Neuronal stem cell (in vitro differentiated cells): ENCODE results near the gene RUNX2.

Experiments
- DNase-seq: peaks from one replicate; pipeline ENCODE4 v3.0.0-alpha.2; 2013; ENCODE audit warnings: low spot score
- H2AFZ ChIP-seq: one replicate; pipeline ENCODE4 v1.6.1; 2013; ENCODE audit warnings: mild to moderate bottlenecking, low read length, inconsistent platforms
- H2AK5ac ChIP-seq: 2 replicates; pipeline ENCODE4 v1.6.1; 2013; ENCODE audit warnings: low read depth, mild to moderate bottlenecking, inconsistent platforms, low read length, moderate library complexity, mixed read lengths
- H2BK120ac ChIP-seq: 2 replicates; pipeline ENCODE4 v1.6.1; 2013; ENCODE audit warnings: low read depth, mild to moderate bottlenecking, inconsistent platforms, low read length, moderate library complexity, mixed read lengths
- H2BK12ac ChIP-seq: one replicate; pipeline ENCODE4 v1.6.1; 2013; ENCODE audit warnings: low read length, inconsistent platforms
- H2BK15ac ChIP-seq: 2 replicates; pipeline ENCODE4 v1.6.1; 2013; ENCODE audit warnings: mild to moderate bottlenecking, low read length, inconsistent platforms, mixed read lengths
- H2BK5ac ChIP-seq: one replicate; pipeline ENCODE4 v1.6.1; 2013; ENCODE audit warnings: inconsistent platforms, mild to moderate bottlenecking, low read length, moderate library complexity
- H3K14ac ChIP-seq: one replicate; pipeline ENCODE4 v1.6.1; 2013; ENCODE audit warnings: low read length, inconsistent platforms
- H3K18ac ChIP-seq: 2 replicates; pipeline ENCODE4 v1.6.1; 2013; ENCODE audit warnings: low read length, inconsistent platforms
- H3K23ac ChIP-seq: 2 replicates; pipeline ENCODE4 v1.6.1; 2013; ENCODE audit warnings: low read depth, mild to moderate bottlenecking, mixed read lengths, low read length, inconsistent platforms; ENCODE audit not compliant: poor library complexity
- H3K27ac ChIP-seq: replicated peaks from 3 replicates; pipeline ENCODE4 v1.5.1; 2013; ENCODE audit warnings: low read length, inconsistent platforms
- H3K27me3 ChIP-seq, 3 experiments: 2 replicates each; pipeline ENCODE4 v1.6.1; 2013; ENCODE audit warnings: low read length in 3 of 3, mild to moderate bottlenecking in 2 of 3, inconsistent platforms in 1 of 3, low read depth in 1 of 3, mixed read lengths in 1 of 3, moderate library complexity in 1 of 3; ENCODE audit not compliant: control insufficient read depth in 3 of 3, insufficient read depth in 3 of 3
- H3K36me3 ChIP-seq, 2 donors: replicated peaks in 1 of 2; 2 replicates each; pipeline ENCODE4 v1.6.1; 2013; ENCODE audit warnings: low read length in 2 of 2; ENCODE audit not compliant: control insufficient read depth in 2 of 2, insufficient read depth in 2 of 2
- H3K4ac ChIP-seq: 2 replicates; pipeline ENCODE4 v1.6.1; 2013; ENCODE audit warnings: inconsistent platforms, mild to moderate bottlenecking, low read length, moderate library complexity
- H3K4me1 ChIP-seq, 2 donors: 1 replicate in 1 of 2; 2 replicates in 1 of 2; pipeline ENCODE4 v1.6.1; 2013; ENCODE audit warnings: low read length in 2 of 2, low read depth in 1 of 2; ENCODE audit not compliant: control insufficient read depth in 2 of 2, insufficient read depth in 1 of 2
- H3K4me2 ChIP-seq: one replicate; pipeline ENCODE4 v1.6.1; 2013; ENCODE audit warnings: mild to moderate bottlenecking, low read length, inconsistent platforms; ENCODE audit not compliant: insufficient read depth, poor library complexity, severe bottlenecking
- H3K4me3 ChIP-seq, 2 donors: 2 replicates each; pipeline ENCODE4 v1.5.1; 2013; ENCODE audit warnings: low read length in 2 of 2, mild to moderate bottlenecking in 2 of 2, inconsistent platforms in 1 of 2, moderate library complexity in 1 of 2
- H3K79me1 ChIP-seq: one replicate; pipeline ENCODE4 v1.6.1; 2013; ENCODE audit warnings: low read depth, mild to moderate bottlenecking, inconsistent platforms, low read length, moderate library complexity
- H3K9ac ChIP-seq: one replicate; pipeline ENCODE4 v1.6.1; 2013; ENCODE audit warnings: mild to moderate bottlenecking, low read depth, low read length, inconsistent platforms; ENCODE audit not compliant: poor library complexity
- H3K9me3 ChIP-seq, 2 donors: replicated peaks in 1 of 2; 2 replicates each; pipeline versions ENCODE3 to v1.6.1; 2013; ENCODE audit warnings: low read length in 2 of 2, mild to moderate bottlenecking in 2 of 2, inconsistent platforms in 1 of 2, low read depth in 1 of 2, mixed read lengths in 1 of 2, moderate library complexity in 1 of 2; ENCODE audit not compliant: control insufficient read depth in 2 of 2, insufficient read depth in 1 of 2
- H4K8ac ChIP-seq: one replicate; pipeline ENCODE4 v1.6.1; 2013; ENCODE audit warnings: low read depth, mild to moderate bottlenecking, inconsistent platforms, low read length, moderate library complexity
- H4K91ac ChIP-seq: one replicate; pipeline ENCODE4 v1.6.1; 2013; ENCODE audit warnings: low read length, low read depth, mild to moderate bottlenecking, inconsistent platforms; ENCODE audit not compliant: poor library complexity
- WGBS, 2 donors: extraction: QIAGEN DNeasy Blood & Tissue Kit; methylation state at CpG; one replicate each; pipeline ENCODE4 v1.1.7; 2013; ENCODE audit warnings: missing lambda C conversion rate in 2 of 2, mixed read lengths in 1 of 2; ENCODE audit not compliant: insufficient read length in 2 of 2, insufficient replicate concordance in 1 of 2; ENCODE audit errors: extremely low coverage in 2 of 2; 5-methylcytosine and 5-hydroxymethylcytosine counted together

The RUNX2 gene

GRCh38 chr6:45493761-45494160, 165.6 kb downstream of the RUNX2 start:
- no peak overlapping the region for H2AK5ac ChIP-seq
- no peak overlapping the region for H3K23ac ChIP-seq
- H3K18ac ChIP-seq, result no peak overlapping the region
- no peak overlapping the region for H3K9ac ChIP-seq
- no peaks in the 10 kb centered on the region for H3K9me3 ChIP-seq
- no peak overlapping the region for H3K14ac ChIP-seq
- no peak for DNase-seq
- no CpG with 5 or more reads among the region's 2 CpGs for WGBS, 2 donors
- H3K79me1 ChIP-seq, result no peaks in the 10 kb centered on the region
- H3K4me2 ChIP-seq, result no peak overlapping the region
- no peaks in the 10 kb centered on the region for H3K4me1 ChIP-seq
- no peak overlapping the region for H2AFZ ChIP-seq
- H3K4ac ChIP-seq, result no peak overlapping the region
- no peak overlapping the region for H2BK12ac ChIP-seq
- H3K27me3 ChIP-seq, result no peaks in the 10 kb centered on the region
- H3K4me3 ChIP-seq, result no peak overlapping the region
- H2BK120ac ChIP-seq, result no peak overlapping the region
- H4K91ac ChIP-seq, result no peak overlapping the region
- H4K8ac ChIP-seq, result no peak overlapping the region
- peaks cover 0 to 97% of the 10 kb centered on the region in 2 donors for H3K36me3 ChIP-seq
- no peak overlapping the region for H2BK15ac ChIP-seq
- H3K27ac ChIP-seq, result no peak overlapping the region
- no peak overlapping the region for H2BK5ac ChIP-seq

GRCh38 chr6:45494416-45495135, 166.4 kb downstream of the RUNX2 start:
- no peak overlapping the region for H3K27ac ChIP-seq
- no peak overlapping the region for H2AFZ ChIP-seq
- H3K9ac ChIP-seq, result no peak overlapping the region
- no peak overlapping the region for H3K18ac ChIP-seq
- no peaks in the 10 kb centered on the region for H3K27me3 ChIP-seq
- H3K23ac ChIP-seq, result no peak overlapping the region
- H4K8ac ChIP-seq, result no peak overlapping the region
- no peak overlapping the region for H3K4me2 ChIP-seq
- no peak overlapping the region for H2BK5ac ChIP-seq
- H4K91ac ChIP-seq, result no peak overlapping the region
- H2BK15ac ChIP-seq, result no peak overlapping the region
- no peak overlapping the region for H3K4ac ChIP-seq
- H3K36me3 ChIP-seq, result peaks cover 0 to 96% of the 10 kb centered on the region in 2 donors
- H3K14ac ChIP-seq, result no peak overlapping the region
- no peak for DNase-seq
- H2BK12ac ChIP-seq, result no peak overlapping the region
- no peaks in the 10 kb centered on the region for H3K79me1 ChIP-seq
- H2BK120ac ChIP-seq, result no peak overlapping the region
- H3K9me3 ChIP-seq, result no peaks in the 10 kb centered on the region
- no CpG with 5 or more reads among the region's 3 CpGs for WGBS, 2 donors
- no peak overlapping the region for H2AK5ac ChIP-seq
- H3K4me1 ChIP-seq, result no peaks in the 10 kb centered on the region
- no peak overlapping the region for H3K4me3 ChIP-seq

GRCh38 chr6:45495429-45496084, 167.4 kb downstream of the RUNX2 start:
- H2AFZ ChIP-seq, result no peak overlapping the region
- no peak overlapping the region for H3K4me3 ChIP-seq
- no peaks in the 10 kb centered on the region for H3K9me3 ChIP-seq
- H2BK12ac ChIP-seq, result no peak overlapping the region
- no peak overlapping the region for H3K23ac ChIP-seq
- no peak overlapping the region for H3K27ac ChIP-seq
- H3K27me3 ChIP-seq, result no peaks in the 10 kb centered on the region
- no peaks in the 10 kb centered on the region for H3K4me1 ChIP-seq
- no peak overlapping the region for H3K9ac ChIP-seq
- DNase-seq, result no peak
- H3K79me1 ChIP-seq, result no peaks in the 10 kb centered on the region
- no peak overlapping the region for H4K91ac ChIP-seq
- peaks cover 0 to 96% of the 10 kb centered on the region in 2 donors for H3K36me3 ChIP-seq
- H3K18ac ChIP-seq, result no peak overlapping the region
- H2BK15ac ChIP-seq, result no peak overlapping the region
- H3K4ac ChIP-seq, result no peak overlapping the region
- WGBS, 2 donors, result no CpG with 5 or more reads among the region's 3 CpGs
- H2BK5ac ChIP-seq, result no peak overlapping the region
- H2AK5ac ChIP-seq, result no peak overlapping the region
- H3K4me2 ChIP-seq, result no peak overlapping the region
- no peak overlapping the region for H3K14ac ChIP-seq
- H4K8ac ChIP-seq, result no peak overlapping the region
- no peak overlapping the region for H2BK120ac ChIP-seq

- H4K91ac ChIP-seq, result no peak overlapping the region
- no peak overlapping the region for H2AK5ac ChIP-seq
- no peak overlapping the region for H3K4ac ChIP-seq
- H3K4me2 ChIP-seq, result no peak overlapping the region
- H2AFZ ChIP-seq, result no peak overlapping the region
- H3K4me1 ChIP-seq, result no peaks in the 10 kb centered on the region
- H2BK15ac ChIP-seq, result no peak overlapping the region
- H3K9me3 ChIP-seq, result no peaks in the 10 kb centered on the region
- no peak overlapping the region for H2BK12ac ChIP-seq
- H3K18ac ChIP-seq, result no peak overlapping the region
- H2BK120ac ChIP-seq, result no peak overlapping the region
- H4K8ac ChIP-seq, result no peak overlapping the region
- no peak overlapping the region for H3K9ac ChIP-seq
- H3K79me1 ChIP-seq, result no peaks in the 10 kb centered on the region
- H2BK5ac ChIP-seq, result no peak overlapping the region
- no peak overlapping the region for H3K14ac ChIP-seq
- no peak overlapping the region for H3K27ac ChIP-seq
- no CpG with 5 or more reads among the region's 6 CpGs for WGBS, 2 donors
- no peak overlapping the region for H3K4me3 ChIP-seq
- peaks cover 0 to 98% of the 10 kb centered on the region in 2 donors for H3K36me3 ChIP-seq
- no peaks in the 10 kb centered on the region for H3K27me3 ChIP-seq
- DNase-seq, result no peak
- no peak overlapping the region for H3K23ac ChIP-seq
Measured at GRCh38 chr6:45496085-45496433, 167.9 kb downstream of the RUNX2 start.
